Mesendoderm (in vitro differentiated cells): ENCODE results near the gene HUNK.

Experiments used
- DNase-seq: peaks from one replicate; pipeline ENCODE4 v3.0.0; 2013
- H2AK5ac ChIP-seq: 2 replicates; pipeline ENCODE4 v1.6.1; 2013; ENCODE audit warnings: low read length, inconsistent platforms
- H2BK120ac ChIP-seq: 2 replicates; pipeline ENCODE4 v1.6.1; 2013; ENCODE audit warnings: low read depth, mild to moderate bottlenecking, low read length, moderate library complexity, mixed read lengths
- H2BK15ac ChIP-seq: replicated peaks from 2 replicates; pipeline ENCODE4 v1.6.1; 2013; ENCODE audit warnings: low read depth, mild to moderate bottlenecking, moderate library complexity
- H2BK5ac ChIP-seq: 2 replicates; pipeline ENCODE4 v1.6.1; 2013; ENCODE audit warnings: low read length, inconsistent platforms
- H3K18ac ChIP-seq: 2 replicates; pipeline ENCODE4 v1.6.1; 2013; ENCODE audit warnings: mild to moderate bottlenecking, low read length, mixed read lengths
- H3K23ac ChIP-seq: one replicate; pipeline ENCODE4 v1.6.1; 2013; ENCODE audit warnings: low read length
- H3K27ac ChIP-seq: 2 replicates; pipeline ENCODE4 v1.5.1; 2013; ENCODE audit warnings: low read depth, mild to moderate bottlenecking, inconsistent platforms, low read length, moderate library complexity
- H3K27me3 ChIP-seq: 2 replicates; pipeline ENCODE4 v1.6.1; 2013; ENCODE audit warnings: low read length, control low read depth, mild to moderate bottlenecking, inconsistent platforms; ENCODE audit not compliant: insufficient read depth, poor library complexity
- H3K36me3 ChIP-seq: 2 replicates; pipeline ENCODE4 v1.6.1; 2013; ENCODE audit warnings: low read length, inconsistent platforms; ENCODE audit not compliant: control insufficient read depth, insufficient read depth
- H3K4ac ChIP-seq: one replicate; pipeline ENCODE4 v1.6.1; 2013; ENCODE audit warnings: low read depth, mild to moderate bottlenecking, low read length, moderate library complexity
- H3K4me1 ChIP-seq: 2 replicates; pipeline ENCODE4 v1.6.1; 2013; ENCODE audit warnings: low read depth, low read length, inconsistent platforms; ENCODE audit not compliant: control insufficient read depth
- H3K4me2 ChIP-seq: 2 replicates; pipeline ENCODE4 v1.6.1; 2013; ENCODE audit warnings: low read length
- H3K4me3 ChIP-seq: 2 replicates; pipeline ENCODE4 v1.5.1; 2013; ENCODE audit warnings: mild to moderate bottlenecking, low read length
- H3K56ac ChIP-seq: one replicate; pipeline ENCODE4 v1.6.1; 2013; ENCODE audit warnings: low read length
- H3K79me1 ChIP-seq: 2 replicates; pipeline ENCODE4 v1.6.1; 2013; ENCODE audit warnings: low read length, inconsistent platforms
- H3K79me2 ChIP-seq: 2 replicates; pipeline ENCODE4 v1.6.1; 2013; ENCODE audit warnings: mild to moderate bottlenecking, low read length; ENCODE audit not compliant: control insufficient read depth, insufficient read depth
- H3K9ac ChIP-seq: 2 replicates; pipeline ENCODE4 v1.6.1; 2013; ENCODE audit warnings: low read length, inconsistent platforms
- H4K5ac ChIP-seq: one replicate; pipeline ENCODE4 v1.6.1; 2013; ENCODE audit warnings: low read length
- H4K8ac ChIP-seq: one replicate; pipeline ENCODE4 v1.6.1; 2013; ENCODE audit warnings: low read depth, mild to moderate bottlenecking, control low read depth, low read length, moderate library complexity
- WGBS: extraction: QIAGEN DNeasy Blood & Tissue Kit; methylation state at CpG from one replicate; pipeline ENCODE4 v1.1.7; 2013; ENCODE audit warnings: low lambda C conversion rate, missing lambda C conversion rate; ENCODE audit not compliant: insufficient coverage; ENCODE audit errors: extremely low coverage; 5-methylcytosine and 5-hydroxymethylcytosine counted together

Gene HUNK

DNA sequence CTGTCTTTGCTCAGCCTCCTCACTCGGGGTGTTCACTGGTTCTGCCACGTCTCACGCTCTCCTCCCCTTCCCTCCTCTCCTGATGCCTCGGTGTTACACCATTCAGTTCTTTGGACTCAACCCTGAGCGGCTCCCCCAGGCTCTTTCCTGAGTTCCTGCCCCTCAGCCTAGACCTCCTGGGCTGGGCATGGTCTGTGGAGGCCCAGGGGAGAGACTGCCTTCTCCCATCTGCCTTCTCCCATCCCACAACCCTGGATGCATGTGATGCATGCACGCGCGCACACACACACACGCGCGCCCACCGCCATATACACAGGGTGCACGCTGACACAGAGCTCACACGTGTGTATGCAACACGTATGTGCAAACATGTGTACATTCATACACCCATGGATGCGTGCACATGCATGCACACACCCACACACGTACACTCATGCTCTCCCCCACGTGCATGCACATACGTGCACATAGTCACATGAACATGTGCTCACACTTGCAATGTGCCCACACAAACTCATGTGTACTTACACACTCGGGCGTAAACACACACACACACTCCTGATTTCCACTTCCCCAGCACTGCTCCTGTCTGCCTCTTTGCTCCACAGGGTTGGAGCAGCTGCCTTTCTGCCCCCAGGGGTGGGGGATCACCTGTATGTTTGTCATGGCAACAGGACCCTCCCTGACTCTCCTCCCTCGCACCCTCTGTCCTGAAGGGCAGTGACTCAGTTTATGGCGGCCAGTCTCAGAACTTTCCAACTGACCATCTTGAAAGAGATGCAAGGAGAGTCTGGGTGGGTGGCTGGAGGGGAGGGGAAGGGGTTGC, 59.0 kb downstream of the HUNK start:
- no peak overlapping the region for H2BK15ac ChIP-seq
- no CpG with 5 or more reads among the region's 23 CpGs for WGBS
- H4K8ac ChIP-seq, result no peak overlapping the region
- no peak overlapping the region for H3K4ac ChIP-seq
- peak overlapping the region; percentile 63 for H3K56ac ChIP-seq
- H4K5ac ChIP-seq, result no peak overlapping the region
- H3K9ac ChIP-seq, result peak overlapping the region; percentile 12
- H3K4me2 ChIP-seq, result no peak overlapping the region
- H2BK5ac ChIP-seq, result no peak overlapping the region
- no peak for DNase-seq
- no peak overlapping the region for H2BK120ac ChIP-seq
- no peak overlapping the region for H3K18ac ChIP-seq
- H3K79me2 ChIP-seq, result no peaks in the 10 kb centered on the region
- H3K27me3 ChIP-seq, result no peaks in the 10 kb centered on the region
- H3K23ac ChIP-seq, result no peak overlapping the region
- H3K4me3 ChIP-seq, result no peak overlapping the region
- H3K79me1 ChIP-seq, result peaks cover 4% of the 10 kb centered on the region
- H2AK5ac ChIP-seq, result no peak overlapping the region
- H3K4me1 ChIP-seq, result peaks cover 8% of the 10 kb centered on the region
- H3K36me3 ChIP-seq, result no peaks in the 10 kb centered on the region
- H3K27ac ChIP-seq, result no peak overlapping the region

DNA sequence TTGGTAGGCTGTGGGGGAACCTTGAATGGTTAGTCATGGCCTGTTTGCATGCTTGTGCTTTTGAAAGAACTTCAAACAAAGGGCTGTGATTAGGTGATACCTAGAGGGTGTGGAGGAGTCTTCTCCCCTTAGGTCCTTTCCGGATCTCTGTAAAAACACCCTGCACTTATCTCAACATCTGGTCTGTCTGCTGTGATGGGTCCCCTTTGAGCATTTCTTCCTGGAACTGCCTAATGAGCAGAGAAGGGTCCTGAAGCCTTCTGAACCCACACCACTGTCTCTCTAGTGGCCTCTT, 59.6 kb downstream of the HUNK start:
- no peak overlapping the region for H2BK5ac ChIP-seq
- H3K18ac ChIP-seq, result no peak overlapping the region
- no peak overlapping the region for H3K4ac ChIP-seq
- no peaks in the 10 kb centered on the region for H3K79me2 ChIP-seq
- peaks cover 4% of the 10 kb centered on the region for H3K79me1 ChIP-seq
- no peak overlapping the region for H2AK5ac ChIP-seq
- peaks cover 8% of the 10 kb centered on the region for H3K4me1 ChIP-seq
- DNase-seq, result peak; percentile 74
- H4K5ac ChIP-seq, result no peak overlapping the region
- peak overlapping the region; percentile 28 for H3K56ac ChIP-seq
- H2BK15ac ChIP-seq, result no peak overlapping the region
- H3K9ac ChIP-seq, result no peak overlapping the region
- H3K4me3 ChIP-seq, result no peak overlapping the region
- H2BK120ac ChIP-seq, result no peak overlapping the region
- no peak overlapping the region for H3K23ac ChIP-seq
- no peak overlapping the region for H3K27ac ChIP-seq
- WGBS, result no CpG with 5 or more reads among the region's 1 CpG
- no peak overlapping the region for H3K4me2 ChIP-seq
- H4K8ac ChIP-seq, result no peak overlapping the region
- no peaks in the 10 kb centered on the region for H3K27me3 ChIP-seq
- H3K36me3 ChIP-seq, result no peaks in the 10 kb centered on the region

- no peak overlapping the region for H3K23ac ChIP-seq
- no peak overlapping the region for H3K4me3 ChIP-seq
- H3K36me3 ChIP-seq, result no peaks in the 10 kb centered on the region
- H4K8ac ChIP-seq, result no peak overlapping the region
- DNase-seq, result no peak
- no CpG with 5 or more reads among the region's 2 CpGs for WGBS
- H4K5ac ChIP-seq, result no peak overlapping the region
- no peaks in the 10 kb centered on the region for H3K79me2 ChIP-seq
- H2BK15ac ChIP-seq, result no peak overlapping the region
- no peak overlapping the region for H3K18ac ChIP-seq
- no peak overlapping the region for H2AK5ac ChIP-seq
- no peak overlapping the region for H3K9ac ChIP-seq
- H3K79me1 ChIP-seq, result peaks cover 1% of the 10 kb centered on the region
- H3K56ac ChIP-seq, result no peak overlapping the region
- H2BK5ac ChIP-seq, result no peak overlapping the region
- no peak overlapping the region for H3K27ac ChIP-seq
- peaks cover 2% of the 10 kb centered on the region for H3K4me1 ChIP-seq
- no peak overlapping the region for H3K4ac ChIP-seq
- no peak overlapping the region for H2BK120ac ChIP-seq
- no peaks in the 10 kb centered on the region for H3K27me3 ChIP-seq
- H3K4me2 ChIP-seq, result no peak overlapping the region
Measured at GRCh38 chr21:31937303-31937702, 64.5 kb downstream of the HUNK start.

DNA sequence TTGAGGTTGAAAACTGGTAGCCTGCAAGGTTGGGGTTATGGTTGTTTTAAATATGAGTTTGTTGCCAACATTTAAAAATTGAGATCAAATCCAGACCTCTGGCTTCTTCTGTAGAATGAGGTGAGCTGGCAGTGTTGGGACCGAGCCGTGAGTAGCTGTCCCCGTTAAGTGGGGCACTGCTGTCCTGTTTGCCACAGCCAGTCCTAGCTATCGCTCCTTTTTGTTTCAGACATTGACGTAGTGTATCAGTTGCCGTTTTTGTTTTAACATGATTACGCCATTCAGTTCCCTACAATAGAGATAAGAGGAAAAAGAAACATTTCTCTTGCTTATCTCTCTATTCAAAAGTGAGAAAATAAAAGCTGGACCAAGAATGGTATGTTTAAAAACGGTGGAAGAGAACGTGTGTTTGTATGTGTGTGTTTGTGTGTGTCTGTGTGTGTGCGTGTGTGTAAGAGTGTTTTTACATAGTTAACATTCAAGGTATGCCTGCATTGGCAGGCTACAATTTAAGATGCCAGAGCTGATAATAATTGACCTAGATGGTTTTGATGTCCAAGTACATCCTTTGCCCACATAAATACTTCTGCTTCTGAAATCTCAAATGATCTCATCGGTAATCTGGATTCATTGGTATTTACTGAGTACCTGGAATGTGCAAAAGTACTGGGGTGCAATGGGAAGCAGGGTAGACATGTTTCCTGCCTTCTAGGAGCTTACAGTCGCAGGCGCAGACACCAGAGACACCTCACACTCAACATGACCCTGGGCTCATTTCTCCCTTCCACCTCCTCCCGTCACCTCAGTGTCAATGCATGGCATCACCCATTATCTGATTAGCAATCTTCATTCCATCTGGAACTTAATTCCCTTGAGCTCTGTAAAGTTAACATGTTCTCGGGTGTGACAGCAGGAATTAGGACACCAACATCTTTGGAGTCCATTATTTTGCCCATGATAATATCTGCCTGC, 65.8 kb downstream of the HUNK start:
- H4K8ac ChIP-seq, result no peak overlapping the region
- H3K4me3 ChIP-seq, result no peak overlapping the region
- no peak overlapping the region for H3K56ac ChIP-seq
- no peak overlapping the region for H2BK5ac ChIP-seq
- H3K18ac ChIP-seq, result no peak overlapping the region
- H2AK5ac ChIP-seq, result no peak overlapping the region
- no peak overlapping the region for H2BK15ac ChIP-seq
- no peaks in the 10 kb centered on the region for H3K36me3 ChIP-seq
- H3K79me2 ChIP-seq, result no peaks in the 10 kb centered on the region
- no peak overlapping the region for H3K27ac ChIP-seq
- no peak overlapping the region for H4K5ac ChIP-seq
- H3K4me2 ChIP-seq, result no peak overlapping the region
- WGBS, result 100% methylated on average over 3 of the region's 15 CpGs
- H3K4me1 ChIP-seq, result no peaks in the 10 kb centered on the region
- no peak overlapping the region for H3K4ac ChIP-seq
- no peaks in the 10 kb centered on the region for H3K27me3 ChIP-seq
- H3K79me1 ChIP-seq, result peaks cover 1% of the 10 kb centered on the region
- H3K9ac ChIP-seq, result no peak overlapping the region
- DNase-seq, result peak; percentile 28
- H3K23ac ChIP-seq, result no peak overlapping the region
- H2BK120ac ChIP-seq, result no peak overlapping the region

GRCh38 chr21:31941694-31942093, 68.9 kb downstream of the HUNK start:
- H3K79me2 ChIP-seq, result no peaks in the 10 kb centered on the region
- no peak overlapping the region for H3K18ac ChIP-seq
- H3K27me3 ChIP-seq, result no peaks in the 10 kb centered on the region
- no peak overlapping the region for H2BK15ac ChIP-seq
- peaks cover 6% of the 10 kb centered on the region for H3K4me1 ChIP-seq
- DNase-seq, result no peak
- no peak overlapping the region for H3K56ac ChIP-seq
- H2BK5ac ChIP-seq, result no peak overlapping the region
- no peak overlapping the region for H2BK120ac ChIP-seq
- WGBS, result no CpG with 5 or more reads among the region's 6 CpGs
- no peak overlapping the region for H4K5ac ChIP-seq
- H4K8ac ChIP-seq, result no peak overlapping the region
- peaks cover 2% of the 10 kb centered on the region for H3K36me3 ChIP-seq
- no peak overlapping the region for H3K9ac ChIP-seq
- no peak overlapping the region for H3K27ac ChIP-seq
- no peak overlapping the region for H3K4me2 ChIP-seq
- H3K23ac ChIP-seq, result no peak overlapping the region
- H3K4ac ChIP-seq, result no peak overlapping the region
- H2AK5ac ChIP-seq, result no peak overlapping the region
- no peak overlapping the region for H3K4me3 ChIP-seq
- peaks cover 1% of the 10 kb centered on the region for H3K79me1 ChIP-seq
